Neural cell (in vitro differentiated cells): Measurements from ENCODE around the gene NDUFA12.

Experiments
- EP300 ChIP-seq: fragments of 450-650 bp; conservative IDR thresholded peaks from 2 replicates; pipeline ENCODE4 v1.6.1; 2014; ENCODE audit warnings: antibody characterized with exemption, mild to moderate bottlenecking, moderate library complexity; ENCODE audit not compliant: poor library complexity, severe bottlenecking
- MXI1 ChIP-seq: fragments of 450-650 bp; conservative IDR thresholded peaks from 2 replicates; pipeline ENCODE4 v1.6.1; 2014; ENCODE audit warnings: antibody characterized with exemption, mild to moderate bottlenecking; ENCODE audit not compliant: poor library complexity, severe bottlenecking
- TAF1 ChIP-seq: IDR thresholded peaks from 2 replicates; pipeline ENCODE4 v1.6.1; 2012; ENCODE audit warnings: low read depth
- TF ChIP-seq, protein P1 (sequence below): fragments of 450-650 bp; IDR thresholded peaks from 2 replicates; pipeline ENCODE4 v1.5.1; 2014; ENCODE audit warnings: antibody characterized with exemption, mild to moderate bottlenecking, moderate library complexity; ENCODE audit not compliant: poor library complexity, severe bottlenecking

DNA sequence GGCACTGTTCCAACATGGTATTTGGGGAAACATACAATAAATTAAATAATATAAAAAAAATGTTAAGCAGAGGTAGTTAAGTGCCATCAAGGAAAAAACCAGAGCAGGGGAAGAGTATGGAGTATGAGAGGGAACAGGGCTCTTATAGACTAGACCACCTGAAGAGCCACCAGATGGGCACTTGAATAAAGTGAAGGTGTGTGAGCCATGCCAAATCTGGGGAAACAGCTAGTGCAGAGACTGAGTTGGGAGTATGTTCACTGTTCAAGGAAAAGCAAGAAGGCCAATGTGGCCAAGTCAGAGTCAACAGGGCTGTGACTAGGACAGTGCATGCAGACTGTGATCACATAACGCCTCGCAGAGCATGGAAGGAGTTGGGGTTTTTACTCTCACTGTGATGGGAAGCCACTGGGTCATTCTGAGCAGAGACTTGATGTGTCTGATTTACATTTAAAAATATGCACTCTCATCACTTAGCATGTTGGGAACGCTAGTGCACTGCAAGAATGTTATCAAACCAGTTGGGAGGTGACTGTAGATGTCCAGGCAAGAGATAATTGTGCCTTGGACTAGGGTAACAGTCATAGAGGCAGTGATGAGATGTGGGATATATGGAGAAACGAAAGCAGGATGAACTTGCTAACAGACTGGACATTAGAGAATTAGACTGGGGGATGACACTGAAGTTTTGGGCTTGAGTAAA, 25.6 kb downstream of the NDUFA12 start:
- TF ChIP-seq, protein P1, sequence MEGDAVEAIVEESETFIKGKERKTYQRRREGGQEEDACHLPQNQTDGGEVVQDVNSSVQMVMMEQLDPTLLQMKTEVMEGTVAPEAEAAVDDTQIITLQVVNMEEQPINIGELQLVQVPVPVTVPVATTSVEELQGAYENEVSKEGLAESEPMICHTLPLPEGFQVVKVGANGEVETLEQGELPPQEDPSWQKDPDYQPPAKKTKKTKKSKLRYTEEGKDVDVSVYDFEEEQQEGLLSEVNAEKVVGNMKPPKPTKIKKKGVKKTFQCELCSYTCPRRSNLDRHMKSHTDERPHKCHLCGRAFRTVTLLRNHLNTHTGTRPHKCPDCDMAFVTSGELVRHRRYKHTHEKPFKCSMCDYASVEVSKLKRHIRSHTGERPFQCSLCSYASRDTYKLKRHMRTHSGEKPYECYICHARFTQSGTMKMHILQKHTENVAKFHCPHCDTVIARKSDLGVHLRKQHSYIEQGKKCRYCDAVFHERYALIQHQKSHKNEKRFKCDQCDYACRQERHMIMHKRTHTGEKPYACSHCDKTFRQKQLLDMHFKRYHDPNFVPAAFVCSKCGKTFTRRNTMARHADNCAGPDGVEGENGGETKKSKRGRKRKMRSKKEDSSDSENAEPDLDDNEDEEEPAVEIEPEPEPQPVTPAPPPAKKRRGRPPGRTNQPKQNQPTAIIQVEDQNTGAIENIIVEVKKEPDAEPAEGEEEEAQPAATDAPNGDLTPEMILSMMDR: no peak
- no peak for TF ChIP-seq TAF1
- no peak for TF ChIP-seq MXI1
- TF ChIP-seq EP300: no peak
